ENCODE measurements around the gene EMX1.

Gene EMX1

GRCh38 chr2:72924353-72925240, 7.3 kb downstream of the EMX1 start:
- DNase-seq (ENCODE audit: low spot score) = peak; percentile 60

DNA sequence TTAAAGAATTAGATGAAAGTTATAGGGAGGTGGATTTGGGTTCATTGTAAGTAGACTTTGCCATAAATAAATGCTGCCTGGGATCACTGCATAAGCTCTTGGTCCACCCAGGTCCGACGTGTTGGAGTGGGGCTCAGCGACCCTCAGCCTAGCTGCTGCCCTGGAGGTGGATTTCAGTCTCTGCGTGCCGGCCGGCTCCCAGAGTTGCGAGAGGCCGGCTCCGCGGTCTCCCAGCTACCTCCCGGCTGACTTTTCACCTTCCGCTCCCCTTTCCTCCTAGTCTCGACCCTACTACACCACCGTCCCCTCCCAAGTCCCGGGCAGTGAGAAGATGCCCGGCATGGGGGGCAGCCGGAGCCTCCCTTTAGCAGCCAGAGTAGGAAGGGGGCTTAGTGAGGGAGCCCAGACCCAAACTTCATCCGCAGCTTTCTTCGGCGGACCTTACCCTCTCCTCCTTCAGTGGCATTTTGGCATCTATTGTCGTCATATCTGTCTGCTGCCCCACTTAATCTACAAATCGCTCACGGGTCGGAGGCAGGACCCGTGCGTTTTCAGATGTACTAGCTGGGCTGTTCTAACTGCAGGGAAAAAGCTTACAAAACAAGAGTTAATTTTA, 8.1 kb downstream of the EMX1 start:
- DNase-seq (ENCODE audit: low spot score) = peak; percentile 49

DNA sequence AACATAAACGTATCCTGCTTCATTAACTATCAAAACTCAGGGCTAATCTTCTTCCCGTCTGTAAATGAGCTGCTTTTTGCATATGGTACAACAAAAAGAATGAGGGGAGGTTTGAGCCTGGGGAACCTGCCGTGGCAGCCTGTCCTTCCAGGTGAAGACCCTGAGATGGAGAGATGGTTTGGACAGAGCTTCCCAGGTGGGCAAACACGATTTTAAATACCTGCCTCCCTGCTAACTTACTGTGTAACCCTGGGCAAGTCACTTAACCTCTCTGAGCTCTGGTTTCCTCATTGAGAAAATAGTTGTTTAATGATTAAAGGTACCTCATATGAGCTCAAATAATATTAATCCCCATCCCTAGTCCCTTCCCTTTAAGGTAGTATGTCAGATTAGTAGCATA, 9.0 kb downstream of the EMX1 start:
- DNase-seq (ENCODE audit: low spot score) = peak; percentile 3

GRCh38 chr2:72926811-72927465, 9.6 kb downstream of the EMX1 start:
- no peak for DNase-seq (ENCODE audit: low spot score)

DNA sequence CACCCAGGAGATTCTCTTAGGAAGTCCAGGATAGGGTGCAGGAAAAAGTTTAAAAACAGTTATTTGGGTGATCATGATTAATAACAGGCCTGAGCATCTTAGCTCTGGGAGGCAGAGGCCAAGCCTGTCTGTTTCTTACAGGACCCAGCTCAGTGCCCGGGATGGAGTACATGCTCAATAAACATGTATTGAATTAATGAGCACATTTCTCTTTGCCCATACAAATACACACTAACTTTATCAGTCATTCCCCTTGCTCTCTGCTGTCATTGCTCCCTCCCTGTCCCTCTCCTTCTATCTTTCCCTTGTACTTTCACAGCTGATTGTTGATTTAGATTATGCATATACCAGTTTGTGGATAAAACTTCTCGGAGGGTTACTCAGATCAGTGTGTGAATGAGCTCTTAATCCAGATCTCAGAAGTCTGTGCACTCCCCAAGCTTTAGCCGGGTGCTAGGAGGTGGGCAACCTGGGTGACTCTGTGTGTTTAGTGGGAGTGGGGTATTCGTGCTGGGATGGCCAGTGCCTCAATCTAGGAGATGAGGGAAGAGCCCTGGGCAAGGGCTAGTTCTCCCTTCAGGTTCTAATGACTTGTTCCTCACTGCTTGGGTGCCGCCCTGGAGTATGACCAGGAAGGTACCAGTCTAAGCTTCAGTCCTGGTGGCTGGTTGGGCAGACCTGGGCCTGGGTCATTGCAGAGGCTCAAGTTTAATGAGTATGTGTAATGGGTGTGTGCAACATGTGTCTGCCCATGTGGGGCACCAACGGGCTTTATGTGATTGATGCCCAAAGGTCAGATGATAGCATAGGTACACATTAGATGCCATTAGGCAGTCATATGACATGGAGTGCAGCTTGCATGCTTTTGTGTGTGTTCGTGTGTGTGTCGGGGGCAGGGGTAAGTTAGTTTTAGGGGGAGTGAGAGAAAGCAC, 10.6 kb downstream of the EMX1 start:
- DNase-seq (ENCODE audit: low spot score) = no peak

- no peak for DNase-seq (ENCODE audit: low spot score)
These were observed 11.7 kb downstream of the EMX1 start for GRCh38 chr2:72929010-72929409.

GRCh38 chr2:72931280-72931910, 14.1 kb downstream of the EMX1 start:
- DNase-seq (ENCODE audit: low spot score) = no peak

GRCh38 chr2:72932045-72932740, 14.9 kb downstream of the EMX1 start:
- DNase-seq (ENCODE audit: low spot score) = no peak

- DNase-seq (ENCODE audit: low spot score) = no peak
These were observed 15.5 kb downstream of the EMX1 start for GRCh38 chr2:72932805-72933204.

GRCh38 chr2:72933207-72933606, 15.9 kb downstream of the EMX1 start:
- no peak for DNase-seq (ENCODE audit: low spot score)

DNA sequence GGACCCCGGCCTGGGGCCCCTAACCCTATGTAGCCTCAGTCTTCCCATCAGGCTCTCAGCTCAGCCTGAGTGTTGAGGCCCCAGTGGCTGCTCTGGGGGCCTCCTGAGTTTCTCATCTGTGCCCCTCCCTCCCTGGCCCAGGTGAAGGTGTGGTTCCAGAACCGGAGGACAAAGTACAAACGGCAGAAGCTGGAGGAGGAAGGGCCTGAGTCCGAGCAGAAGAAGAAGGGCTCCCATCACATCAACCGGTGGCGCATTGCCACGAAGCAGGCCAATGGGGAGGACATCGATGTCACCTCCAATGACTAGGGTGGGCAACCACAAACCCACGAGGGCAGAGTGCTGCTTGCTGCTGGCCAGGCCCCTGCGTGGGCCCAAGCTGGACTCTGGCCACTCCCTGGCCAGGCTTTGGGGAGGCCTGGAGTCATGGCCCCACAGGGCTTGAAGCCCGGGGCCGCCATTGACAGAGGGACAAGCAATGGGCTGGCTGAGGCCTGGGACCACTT, 16.4 kb downstream of the EMX1 start:
- no peak for DNase-seq (ENCODE audit: low spot score)

GRCh38 chr2:72934683-72935610, 17.6 kb downstream of the EMX1 start:
- peak; percentile 64 for DNase-seq (ENCODE audit: low spot score)

GRCh38 chr2:72935611-72935957, 18.3 kb downstream of the EMX1 start:
- DNase-seq (ENCODE audit: low spot score) = no peak

GRCh38 chr2:72936660-72937355, 19.5 kb downstream of the EMX1 start:
- no peak for DNase-seq (ENCODE audit: low spot score)

DNA sequence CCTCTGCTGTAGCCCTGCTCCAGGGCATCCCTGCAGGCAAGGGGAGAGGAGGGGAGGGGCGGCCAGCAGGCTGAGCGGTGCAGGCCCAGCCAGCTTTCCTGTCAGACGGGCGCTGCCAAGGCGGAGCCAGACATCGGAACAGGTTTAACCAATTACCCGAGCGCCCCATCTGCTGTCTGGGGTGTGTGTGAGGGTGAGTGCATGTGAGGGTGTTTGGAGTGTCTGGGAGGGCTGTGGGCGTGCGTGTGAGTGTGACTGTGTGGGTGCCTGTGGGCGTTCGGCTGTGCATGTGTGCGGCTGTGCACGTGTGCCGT, 20.0 kb downstream of the EMX1 start:
- no peak for DNase-seq (ENCODE audit: low spot score)

- no peak for DNase-seq (ENCODE audit: low spot score)
These were observed 21.1 kb downstream of the EMX1 start for GRCh38 chr2:72938455-72938854.

DNA sequence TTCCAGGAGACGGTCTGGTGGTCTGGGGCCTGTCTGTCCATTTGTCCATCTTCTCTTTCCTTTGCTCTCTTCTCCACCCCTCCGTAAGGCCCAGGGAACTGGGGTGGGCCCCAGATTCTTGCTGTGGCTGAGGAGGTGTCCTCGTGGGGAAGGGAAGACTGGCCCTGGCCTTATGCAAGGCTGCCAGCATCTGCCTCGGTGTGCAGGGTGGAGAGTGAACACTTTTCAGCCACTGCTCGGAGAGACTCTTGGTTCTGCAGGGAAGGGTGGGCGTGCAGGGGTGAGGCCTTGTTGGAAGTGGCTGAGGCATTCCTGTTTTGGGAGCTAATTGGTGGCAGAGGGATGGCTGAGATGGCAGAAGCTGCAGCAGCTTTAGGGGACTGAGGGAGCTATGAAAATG, 23.0 kb downstream of the EMX1 start:
- no peak for DNase-seq (ENCODE audit: low spot score)

DNA sequence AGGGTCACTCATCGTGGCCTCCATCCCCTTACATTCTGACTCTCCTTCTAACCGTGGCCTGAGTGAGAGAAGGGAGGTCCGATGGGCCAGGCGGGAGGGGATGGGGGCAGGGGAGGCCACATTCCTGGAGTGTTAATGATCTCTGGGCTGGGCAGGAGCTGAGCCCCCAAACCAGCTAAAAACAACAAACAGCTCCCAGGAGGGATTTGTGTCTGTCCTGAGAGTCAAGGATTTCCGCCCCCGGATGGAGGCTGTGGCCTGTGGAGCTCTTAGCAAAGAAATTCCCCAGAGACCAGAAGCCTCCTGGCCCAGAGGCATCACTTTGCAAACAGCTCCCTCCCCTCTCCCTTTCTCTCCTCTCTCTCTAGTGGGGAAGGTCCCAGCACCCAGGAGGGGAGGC, 23.5 kb downstream of the EMX1 start:
- DNase-seq (ENCODE audit: low spot score) = peak; percentile 62

DNA sequence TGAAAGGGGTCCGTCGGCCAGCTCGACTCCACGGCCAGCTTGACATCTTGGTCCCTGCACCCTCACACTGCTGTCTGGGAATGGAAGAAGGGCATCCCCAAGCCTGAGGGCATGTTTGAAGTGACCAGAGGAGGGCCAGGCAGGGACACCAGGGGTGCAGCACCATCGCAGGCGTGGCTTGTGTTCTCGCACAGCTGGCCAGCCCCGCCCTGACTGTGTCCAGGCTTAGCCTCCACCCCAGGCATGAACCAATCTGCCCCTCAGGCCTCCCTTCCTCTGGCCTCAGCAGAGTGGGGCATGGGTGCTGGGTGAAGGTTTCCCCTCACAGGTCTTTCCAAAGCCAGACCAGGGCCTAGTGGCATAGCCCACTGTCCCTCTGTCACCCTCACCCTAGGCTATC, 25.0 kb downstream of the EMX1 start:
- DNase-seq (ENCODE audit: low spot score) = no peak

All from iPS-NIHi11 (cell line).